ENCODE data around the gene MAST3.

- TF ChIP-seq EP300 (IDR thresholded peaks at IDR 0.05; ENCODE audit: low read depth) (no peak), POLR2AphosphoS5 (IDR thresholded peaks at IDR 0.05) (no peak)
- TF ChIP-seq, protein P1, sequence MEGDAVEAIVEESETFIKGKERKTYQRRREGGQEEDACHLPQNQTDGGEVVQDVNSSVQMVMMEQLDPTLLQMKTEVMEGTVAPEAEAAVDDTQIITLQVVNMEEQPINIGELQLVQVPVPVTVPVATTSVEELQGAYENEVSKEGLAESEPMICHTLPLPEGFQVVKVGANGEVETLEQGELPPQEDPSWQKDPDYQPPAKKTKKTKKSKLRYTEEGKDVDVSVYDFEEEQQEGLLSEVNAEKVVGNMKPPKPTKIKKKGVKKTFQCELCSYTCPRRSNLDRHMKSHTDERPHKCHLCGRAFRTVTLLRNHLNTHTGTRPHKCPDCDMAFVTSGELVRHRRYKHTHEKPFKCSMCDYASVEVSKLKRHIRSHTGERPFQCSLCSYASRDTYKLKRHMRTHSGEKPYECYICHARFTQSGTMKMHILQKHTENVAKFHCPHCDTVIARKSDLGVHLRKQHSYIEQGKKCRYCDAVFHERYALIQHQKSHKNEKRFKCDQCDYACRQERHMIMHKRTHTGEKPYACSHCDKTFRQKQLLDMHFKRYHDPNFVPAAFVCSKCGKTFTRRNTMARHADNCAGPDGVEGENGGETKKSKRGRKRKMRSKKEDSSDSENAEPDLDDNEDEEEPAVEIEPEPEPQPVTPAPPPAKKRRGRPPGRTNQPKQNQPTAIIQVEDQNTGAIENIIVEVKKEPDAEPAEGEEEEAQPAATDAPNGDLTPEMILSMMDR (IDR thresholded peaks at IDR 0.05): no peak
These were observed 23.4 kb upstream of the MAST3 start for GRCh38 chr19:18074192-18074591.

All from transverse colon (tissue), 4 donors.